Fibroblast of skin of back (primary cell): Measurements from ENCODE around the gene HES1.
"Not testable (repeated sequence)": the region's sequence is repeated elsewhere in the genome, so short reads cannot be mapped to it uniquely, and the experiment has no call there.

ENCODE experiments used
- DNase-seq: peaks from one replicate; pipeline ENCODE4 v3.0.0-alpha.2; 2013

HES1 gene

DNA sequence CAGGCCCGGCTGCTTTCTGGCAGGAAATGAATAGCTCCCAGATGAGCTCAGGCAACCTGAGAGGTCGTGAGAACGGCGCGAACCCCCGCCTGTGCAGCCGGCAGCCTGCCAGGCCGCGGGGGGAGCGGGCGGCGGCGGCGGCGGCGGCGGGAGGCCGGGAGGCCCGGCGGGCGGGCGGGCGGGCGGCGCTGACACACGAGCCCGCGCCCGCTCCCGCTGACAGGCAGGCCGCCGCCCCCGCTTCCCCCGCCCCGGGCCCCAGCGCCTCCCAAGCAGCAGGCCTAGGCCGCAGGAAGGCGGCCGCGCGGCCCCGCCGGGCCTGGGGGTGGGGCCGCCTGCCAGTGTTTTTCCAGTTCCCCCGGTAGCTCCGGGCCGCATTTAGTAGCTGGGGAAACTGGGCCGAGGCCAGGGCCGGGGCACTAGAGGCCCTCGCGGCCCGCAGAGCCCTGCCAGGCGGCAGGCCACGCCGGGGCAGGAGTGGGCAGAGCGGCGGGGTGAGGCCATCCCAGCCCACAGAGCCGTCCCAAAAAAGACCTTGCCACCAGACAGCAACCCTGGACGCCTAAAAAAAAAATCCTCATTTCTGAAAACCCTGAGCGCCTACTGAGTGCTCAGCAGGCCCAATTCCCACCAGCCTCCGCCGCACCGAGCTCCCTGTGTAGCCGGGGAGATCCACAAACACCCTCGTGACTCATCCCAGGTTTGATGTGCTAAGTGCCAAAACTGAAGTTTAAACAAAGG is 5.6 kb downstream of the HES1 start:
- DNase-seq: peak; percentile 95

DNA sequence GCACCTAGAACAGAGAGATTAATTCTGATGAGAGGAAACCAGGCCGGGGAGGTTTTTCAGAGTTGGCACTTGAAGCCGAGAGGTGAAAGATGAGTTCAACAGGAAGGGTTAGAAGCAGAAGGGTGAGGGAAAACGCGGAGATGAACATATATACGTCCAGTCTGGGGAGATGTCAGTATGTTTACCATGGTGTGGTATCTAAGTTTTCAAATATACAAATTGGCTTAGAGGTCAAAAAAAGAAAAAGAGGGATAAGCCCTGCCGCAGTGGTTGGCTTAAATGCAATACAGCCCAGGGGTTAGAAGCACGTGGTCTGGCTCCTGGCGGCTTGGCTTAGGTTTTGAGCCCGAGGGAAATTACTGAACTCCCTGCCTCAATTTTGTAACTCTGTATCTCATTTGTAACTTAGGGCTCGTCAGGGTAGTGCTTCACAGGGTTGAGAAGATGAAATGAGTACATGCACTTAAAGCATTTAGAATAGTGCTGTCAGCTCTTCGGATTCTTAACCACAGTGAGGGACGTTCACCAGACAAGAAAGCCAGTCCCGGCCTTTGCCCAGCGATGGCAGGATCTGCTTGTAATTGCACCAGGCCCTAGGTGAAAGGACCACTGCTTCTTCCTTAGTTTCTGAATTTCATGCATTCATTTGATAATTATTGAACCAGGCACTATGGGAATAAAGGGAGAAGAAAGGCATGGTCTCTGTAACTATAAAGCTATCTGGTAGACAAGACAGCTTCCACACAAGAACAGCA is 6.4 kb downstream of the HES1 start:
- no peak for DNase-seq

DNA sequence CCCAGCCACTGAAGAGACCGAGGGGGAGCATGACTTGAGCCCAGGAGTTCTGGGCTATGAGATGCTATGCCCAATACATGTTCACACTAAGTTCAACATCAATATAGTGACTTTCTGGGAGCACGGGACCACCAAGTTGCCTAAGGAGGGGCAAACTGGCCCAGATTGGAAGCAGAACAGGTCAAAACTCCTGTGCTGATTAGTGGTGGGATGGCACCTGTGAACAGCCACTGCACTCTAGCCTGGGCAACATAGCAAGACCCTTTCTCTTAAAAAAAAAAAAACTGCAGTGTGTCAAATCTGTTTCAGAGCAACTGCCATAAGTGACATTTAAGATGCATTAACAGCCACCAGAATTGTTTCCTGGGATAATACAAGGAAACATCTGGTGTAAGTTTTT is 9.8 kb downstream of the HES1 start:
- no peak for DNase-seq

DNA sequence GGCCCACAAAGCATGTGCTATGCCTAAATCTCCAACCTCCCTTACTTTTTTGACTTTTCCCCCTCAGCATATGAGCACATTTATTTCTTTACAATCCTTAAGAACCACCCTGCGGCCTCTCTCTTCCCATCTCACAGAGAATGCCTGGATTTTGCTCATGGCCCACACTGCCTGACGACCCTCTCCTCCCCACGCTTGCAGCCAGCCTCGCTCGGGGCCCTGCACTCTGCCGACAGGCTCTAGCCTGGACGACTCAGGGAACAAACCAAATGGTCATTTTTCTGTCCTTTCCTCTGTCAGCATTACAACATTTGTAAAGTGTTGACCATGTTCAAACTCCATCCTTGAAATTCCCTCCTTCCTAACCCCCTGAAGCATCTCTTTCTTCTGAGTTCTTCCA is 11.7 kb downstream of the HES1 start:
- no peak for DNase-seq

DNA sequence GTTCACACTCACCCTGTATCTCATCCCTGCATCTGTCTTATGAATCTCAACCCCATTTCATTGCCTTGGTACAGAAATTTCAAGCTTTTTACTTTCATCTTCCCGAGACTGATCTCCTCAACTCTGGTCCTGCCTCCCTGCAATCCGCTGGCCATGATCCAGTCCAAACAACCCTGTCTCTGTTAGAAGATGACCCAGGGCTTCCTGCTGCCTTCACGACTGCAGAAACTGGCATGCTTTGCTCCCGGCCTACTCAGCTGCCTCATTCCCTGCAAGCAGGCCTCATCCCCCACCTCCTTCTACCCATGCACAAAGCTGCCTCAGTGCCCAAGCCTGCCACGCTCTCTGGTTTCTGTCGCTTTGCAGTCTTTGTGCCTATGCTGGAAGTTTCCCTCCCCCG is 12.4 kb downstream of the HES1 start:
- DNase-seq: peak; percentile 56

DNA sequence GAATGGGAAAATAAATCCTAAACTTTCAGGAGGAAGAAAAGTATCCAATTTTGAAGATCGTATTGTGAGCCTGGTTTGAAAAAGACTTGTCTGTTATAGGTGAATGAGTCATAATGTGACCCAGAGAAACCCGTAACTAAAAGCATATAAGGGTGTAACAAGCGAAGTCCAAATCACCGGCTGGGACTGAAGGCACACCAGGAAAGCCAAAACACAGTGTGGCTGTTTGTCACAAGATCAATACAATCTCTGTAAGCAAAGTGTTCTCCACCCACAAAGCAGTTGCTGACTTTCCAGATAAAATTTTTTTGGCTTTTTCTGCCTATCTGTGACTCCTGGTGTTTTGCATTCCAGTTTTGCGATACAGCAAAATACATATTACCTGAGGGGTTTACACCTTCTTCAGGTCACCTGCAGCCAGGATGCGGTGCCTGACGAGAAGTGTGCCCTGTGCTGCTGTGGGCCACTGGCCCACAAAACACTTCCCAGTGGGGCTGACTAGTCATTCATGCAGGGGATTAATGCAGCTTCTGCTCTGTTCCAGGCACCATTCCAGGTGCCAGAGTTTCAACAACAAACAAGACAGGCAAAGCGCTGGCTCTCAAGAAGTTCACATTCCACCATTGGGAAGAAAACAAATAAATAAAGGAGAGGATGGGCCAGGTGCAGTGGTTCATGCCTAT is 14.4 kb downstream of the HES1 start:
- DNase-seq: no peak

DNA sequence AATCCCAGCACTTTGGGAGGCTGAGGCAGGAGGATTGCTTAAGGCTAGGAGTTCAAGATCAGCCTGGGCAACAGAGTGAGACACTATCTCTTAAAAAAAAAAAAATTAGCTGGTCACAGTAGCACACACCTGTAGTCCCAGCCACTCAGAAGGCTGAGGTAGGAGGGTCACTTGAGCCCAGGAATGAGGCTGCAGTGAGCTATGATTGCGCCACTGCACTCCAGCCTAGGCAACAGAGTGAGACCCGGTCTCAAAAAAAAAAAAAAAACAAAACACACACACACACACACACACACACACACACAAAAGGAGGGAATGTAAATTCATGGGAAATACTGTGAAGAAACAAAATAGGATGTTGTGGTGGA is 15.0 kb downstream of the HES1 start:
- DNase-seq: not testable (repeated sequence)

DNA sequence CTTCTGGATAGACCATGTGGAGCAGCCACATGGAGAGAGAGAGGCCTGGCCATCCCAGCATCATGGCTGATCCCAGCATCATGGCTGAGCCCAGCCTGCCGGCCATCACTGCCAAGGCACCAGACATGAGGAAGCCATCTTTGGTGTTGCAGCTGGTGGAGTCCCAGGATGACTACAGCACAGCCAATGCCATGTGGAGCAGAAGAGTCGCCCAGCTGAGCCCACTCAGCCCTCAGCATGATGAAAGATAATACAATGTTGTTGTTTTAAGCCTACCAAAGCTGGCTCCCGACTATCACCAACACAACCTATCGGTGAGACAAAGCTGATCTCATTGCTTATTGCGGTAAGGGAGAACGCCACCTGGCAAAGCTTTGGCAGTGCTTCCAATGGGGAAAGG is 18.4 kb downstream of the HES1 start:
- DNase-seq: no peak

DNA sequence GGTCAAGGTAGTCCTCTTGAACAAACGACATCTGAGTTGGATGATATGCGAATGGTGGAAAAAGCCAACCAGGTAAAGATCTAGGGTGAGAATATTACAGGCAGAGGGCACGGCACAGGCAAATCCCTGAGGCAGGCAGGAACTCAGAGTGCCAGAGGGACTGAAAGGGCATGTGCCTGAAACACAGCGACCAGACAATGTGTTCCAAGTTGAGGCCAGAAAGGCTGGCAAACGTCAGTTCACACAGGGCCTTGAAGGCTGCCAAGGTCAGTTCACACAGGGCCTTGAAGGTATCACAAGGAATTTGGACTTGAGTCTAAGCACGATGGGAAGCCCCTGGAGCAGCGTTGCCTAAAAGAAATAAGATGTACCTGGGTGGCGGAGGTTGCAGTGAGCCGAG is 20.1 kb downstream of the HES1 start:
- no peak for DNase-seq

DNA sequence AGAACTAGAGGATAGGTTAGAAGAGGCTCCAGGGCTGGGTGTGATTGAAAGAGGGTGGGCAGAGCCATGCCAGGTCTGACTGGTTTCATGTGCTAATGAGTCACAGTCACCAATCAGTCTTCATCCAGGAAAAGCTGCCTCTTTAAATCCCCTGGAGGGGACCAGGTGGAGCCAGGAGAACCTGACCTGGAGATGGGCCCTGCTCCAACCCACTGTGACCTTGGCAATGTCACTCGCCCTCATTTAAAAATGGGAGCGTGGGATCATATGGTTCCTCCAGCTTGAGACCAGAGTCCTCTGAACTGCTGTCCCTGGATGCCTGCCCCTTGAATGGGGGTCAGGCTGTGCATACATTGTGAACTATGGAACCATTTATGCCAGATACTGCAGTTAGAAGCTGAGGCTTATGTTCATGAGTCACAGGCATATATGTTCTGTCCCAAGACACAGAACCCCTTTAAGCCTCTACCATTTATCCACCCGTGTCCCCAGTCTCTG is 23.0 kb downstream of the HES1 start:
- DNase-seq: no peak

DNA sequence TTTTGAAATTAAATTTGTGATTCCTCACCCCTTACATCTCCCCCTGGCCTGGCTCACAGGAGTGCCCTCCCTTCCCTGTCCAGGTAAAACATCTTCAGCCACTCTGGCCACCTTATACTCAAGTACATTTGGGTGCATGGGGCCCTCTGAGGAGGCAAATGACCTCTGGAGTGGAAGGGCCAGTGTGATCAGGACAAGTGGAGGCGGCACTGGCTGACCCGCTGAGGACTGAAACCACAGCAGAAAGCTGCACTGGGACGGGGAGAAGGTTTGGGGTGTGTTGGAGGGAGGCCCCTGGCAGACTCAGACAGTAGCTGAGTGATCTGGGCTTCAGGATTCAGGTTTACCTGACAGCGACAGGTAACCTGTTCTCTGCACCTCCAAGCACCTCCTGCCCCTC is 24.2 kb downstream of the HES1 start:
- no peak for DNase-seq

DNA sequence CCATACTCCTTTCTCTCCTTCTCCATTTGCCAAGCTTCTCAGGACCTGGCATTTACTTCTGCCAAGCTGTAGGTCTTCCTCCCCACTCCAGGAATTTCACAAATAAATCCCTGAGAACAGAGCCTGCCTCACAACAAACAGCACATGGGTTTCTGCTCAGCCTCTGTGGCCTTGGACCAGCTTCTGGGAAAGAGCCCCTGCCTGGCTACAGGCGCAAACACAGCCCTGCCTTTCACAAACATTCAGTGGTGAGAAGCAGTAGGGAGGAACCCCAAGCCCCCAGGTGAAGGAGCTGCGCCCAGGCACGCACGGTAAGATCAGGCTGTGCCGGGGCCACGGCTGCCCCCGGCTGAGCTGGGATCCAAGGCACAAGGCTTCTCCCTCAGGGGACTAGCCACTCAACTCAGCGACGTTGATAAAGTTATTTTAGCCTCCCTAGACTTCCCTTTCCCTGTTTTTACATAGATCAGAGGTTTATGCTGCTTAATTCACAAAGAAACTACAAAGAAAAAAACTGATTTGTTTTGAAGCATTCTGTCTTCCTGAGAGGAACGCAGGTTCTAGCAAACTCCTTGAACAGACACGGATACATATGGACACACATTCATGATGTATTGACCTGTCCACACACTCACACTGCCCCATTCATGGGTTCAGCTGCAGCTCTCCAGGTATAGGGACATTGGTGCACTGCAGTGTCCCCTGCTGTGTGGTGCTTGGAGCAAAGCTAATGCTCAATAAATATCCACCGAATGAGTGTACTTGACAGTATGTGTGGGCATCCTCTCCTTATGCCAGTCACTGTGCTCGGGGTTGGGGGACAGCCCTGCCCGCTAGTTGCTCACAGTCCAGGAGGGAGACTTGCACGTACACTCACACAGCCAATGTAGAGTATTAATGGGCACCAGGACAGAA is 25.4 kb downstream of the HES1 start:
- no peak for DNase-seq

DNA sequence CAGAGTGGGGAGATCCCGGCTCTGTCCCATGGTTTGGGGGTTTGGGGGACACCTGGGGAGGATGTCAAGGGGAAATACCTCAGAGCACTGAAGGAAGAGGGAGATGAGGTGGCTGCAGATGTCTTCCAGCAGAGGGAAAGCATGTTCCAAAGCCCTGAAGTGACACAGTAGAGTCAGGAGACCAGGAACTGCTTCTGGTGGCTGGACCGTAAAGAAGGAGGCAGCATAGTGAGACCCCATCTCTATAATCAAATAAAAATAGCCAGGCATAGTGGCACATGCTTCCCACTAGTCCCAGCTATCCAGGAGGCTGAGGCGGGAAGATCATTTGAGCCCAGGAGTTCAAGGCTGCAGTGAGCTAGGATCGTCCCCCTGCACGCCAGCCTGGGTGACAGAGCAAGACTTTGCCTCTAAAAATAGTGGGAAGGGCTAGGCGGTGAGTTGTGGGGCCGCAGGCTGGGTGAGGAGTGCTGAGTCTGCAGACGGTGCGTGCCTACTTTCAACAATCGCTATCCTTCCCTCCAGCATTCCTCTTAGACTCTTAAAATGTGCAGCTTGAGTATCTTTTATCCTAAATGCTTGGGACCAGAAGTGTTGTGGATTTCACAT is 26.2 kb downstream of the HES1 start:
- DNase-seq: no peak

DNA sequence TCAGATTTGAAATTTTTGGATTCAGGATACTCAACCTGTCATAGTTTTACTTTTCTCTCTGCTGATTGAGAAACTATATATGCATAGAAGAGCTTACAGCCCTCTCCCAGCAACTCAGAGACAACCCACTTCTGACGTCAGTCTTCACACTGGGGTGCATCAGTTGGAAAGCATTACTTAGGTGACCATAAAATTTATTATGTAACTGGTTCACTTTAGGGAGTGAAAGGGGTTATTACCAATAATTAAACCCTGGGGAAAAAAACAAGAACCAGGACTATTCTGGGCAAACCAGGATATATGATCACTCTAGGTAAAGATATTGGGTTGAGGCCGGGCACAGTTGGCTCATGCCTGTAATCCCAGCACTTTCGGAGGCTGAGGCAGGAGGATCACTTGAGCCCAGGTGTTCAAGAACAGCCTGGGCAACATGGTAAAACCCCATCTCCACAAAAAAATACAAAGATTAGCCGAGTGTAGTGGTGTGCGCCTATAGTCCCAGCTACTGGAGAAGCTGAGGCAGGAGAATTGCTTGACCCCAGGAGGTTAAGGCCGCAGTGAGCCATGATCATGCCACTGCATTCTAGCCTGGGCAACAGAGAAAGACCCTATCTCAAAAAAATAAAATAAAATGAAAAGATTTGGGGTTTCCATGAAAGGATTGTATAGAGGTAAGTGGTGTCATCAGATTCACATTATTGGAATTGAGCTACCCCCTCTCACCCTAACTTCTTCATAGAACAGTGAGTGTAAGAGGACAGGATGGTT is 27.1 kb downstream of the HES1 start:
- no peak for DNase-seq

DNA sequence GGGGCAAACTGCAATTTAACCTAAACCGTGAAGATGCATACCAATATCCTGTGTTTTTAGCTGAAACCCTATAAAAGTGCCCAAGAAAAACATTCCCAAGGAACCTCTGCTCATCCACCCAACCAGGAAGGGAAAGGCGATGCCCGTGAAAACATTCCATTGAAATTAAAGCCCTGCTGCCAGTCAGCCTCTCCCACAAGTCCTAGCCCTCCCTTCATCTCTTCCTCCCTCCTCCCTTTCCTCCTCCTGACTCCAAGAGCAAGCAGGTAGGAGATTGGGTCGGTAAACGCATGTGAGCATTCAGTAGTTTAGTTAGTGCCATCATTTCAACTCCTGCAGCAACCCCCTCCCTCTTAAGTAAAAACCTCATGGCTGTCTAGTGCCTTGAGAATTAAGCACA is 27.7 kb downstream of the HES1 start:
- no peak for DNase-seq

DNA sequence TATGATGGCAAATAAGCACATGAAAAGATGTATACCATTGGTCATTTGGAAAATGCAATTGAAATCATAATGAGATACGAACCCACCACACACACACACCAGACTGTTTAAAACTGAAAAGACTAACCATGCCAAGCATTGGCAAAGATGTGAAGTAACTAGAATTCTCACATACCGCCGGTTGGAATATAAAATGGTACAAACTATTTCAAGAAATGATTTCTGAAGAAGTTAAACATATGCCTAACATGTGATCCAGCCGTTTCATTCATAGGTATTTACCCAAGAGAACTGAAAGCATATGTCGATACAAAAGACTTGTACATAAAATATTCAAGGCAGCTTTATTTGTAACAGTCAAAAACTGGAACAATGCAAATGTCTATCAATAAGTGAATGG is 28.9 kb downstream of the HES1 start:
- no peak for DNase-seq

DNA sequence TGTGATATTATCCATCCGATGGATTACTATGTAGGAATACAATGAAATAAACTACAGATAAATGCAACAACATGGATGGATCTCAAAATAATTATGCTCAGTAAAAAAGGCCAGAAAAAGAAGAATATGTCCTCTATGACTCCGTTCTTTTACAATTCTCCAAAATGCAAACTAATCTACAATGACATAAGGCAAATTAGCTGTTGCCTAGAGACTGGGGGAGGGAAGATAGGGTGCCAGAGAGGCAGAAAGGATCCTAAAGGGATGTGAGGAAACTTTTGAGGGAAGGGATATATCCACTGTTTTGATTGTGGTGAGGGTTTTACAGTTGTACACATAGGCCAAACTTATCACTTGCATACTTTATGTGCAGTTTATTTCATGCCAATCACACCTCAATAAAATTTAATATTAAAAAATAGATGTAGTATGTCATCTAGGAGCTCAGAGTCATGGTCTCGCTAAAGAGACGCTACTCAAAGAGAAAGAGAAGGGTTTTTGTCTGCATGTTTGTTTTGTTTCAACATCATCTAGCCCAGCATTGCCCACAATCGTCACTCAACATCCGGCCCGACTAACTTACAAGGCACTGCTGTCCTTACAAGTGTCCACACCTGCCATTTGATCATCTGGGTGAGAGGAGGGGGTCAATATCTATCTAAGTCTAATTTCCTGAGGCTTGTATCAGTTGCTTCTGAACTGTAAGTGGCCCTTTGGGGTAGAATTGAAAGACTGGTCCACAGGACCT is 29.5 kb downstream of the HES1 start:
- DNase-seq: no peak

DNA sequence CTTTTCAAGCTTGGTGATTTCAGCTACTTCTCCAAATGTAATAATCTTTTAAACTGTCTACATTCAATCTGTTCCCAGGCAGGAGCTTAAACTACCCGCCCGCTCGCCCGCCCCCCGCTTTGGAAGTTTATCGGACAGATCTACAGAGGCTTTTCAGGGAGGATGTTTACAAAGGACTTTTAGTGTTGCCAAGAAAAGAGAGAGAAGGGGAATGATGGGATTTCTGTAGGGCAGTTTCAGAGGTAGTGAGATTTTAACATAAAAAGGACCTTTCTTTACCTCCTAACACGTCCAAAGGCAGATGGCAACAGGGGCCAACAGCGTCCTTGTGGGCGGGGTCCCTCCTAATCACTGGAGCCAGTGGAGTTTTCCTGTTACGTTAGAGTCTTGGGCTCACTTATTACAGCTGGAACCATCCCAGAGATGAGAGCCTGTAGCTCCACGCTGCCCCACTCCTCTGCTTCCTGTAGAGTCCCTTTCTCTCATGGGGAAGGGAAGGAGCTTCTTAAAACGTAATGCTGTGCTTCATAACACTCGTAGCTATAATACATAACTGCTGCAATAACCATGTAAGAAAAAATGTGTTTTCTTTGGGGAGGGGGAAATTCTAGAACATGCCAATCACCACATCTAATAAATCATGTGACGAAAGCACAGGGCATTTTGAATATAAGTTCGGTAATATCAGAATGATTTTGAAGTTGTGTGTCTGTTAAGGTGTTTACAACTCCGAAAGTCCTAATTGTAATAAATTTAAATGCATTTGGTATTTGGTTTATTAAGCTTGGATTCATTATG is 30.9 kb downstream of the HES1 start:
- no peak for DNase-seq

DNA sequence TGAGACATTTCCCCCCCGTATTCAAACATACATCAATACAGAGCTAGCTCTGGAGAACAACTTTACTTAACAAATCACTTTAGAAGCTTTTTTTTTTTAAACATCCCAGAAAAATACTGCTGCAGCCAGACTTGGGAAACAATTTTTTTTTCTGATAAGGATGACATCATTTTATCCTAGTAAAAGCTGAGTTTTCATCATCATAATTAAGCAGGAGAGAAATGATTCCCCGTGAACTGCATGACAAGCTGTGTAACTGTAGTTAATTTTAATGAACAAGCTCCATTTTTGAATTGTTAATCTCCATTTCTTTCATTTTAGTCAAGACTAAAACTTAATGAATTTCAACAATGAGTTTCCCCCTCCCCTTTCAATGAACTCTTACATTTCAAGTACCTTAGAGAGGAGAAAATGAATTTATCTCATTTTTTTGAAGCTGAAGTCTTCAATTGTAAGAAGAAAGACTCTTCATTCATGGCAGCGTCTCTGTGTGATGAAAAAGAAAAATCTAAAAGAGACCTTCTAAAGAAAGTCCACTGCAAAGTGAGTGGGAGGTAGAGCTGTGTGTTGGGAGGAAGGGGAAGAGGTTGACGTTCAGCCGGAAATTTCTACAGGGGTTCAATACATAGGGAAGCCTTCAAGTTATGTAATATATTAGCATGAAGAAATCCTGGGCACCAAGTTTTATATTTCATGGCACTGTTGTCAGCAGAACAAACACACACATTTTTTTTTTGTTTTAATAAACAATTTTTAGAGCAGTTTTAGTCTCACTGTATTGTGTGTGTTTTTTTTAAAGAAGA is 31.7 kb downstream of the HES1 start:
- no peak for DNase-seq
